ENCODE results near the gene KRTAP19-2.

- TF ChIP-seq POLR2AphosphoS5 (IDR thresholded peaks at IDR 0.05) (no peak), POLR2A (IDR thresholded peaks at IDR 0.05) (no peak)
Measured at GRCh38 chr21:30491963-30492428, 4.8 kb upstream of the KRTAP19-2 start, which contains the start of gene KRTAP19-3.
